HG03108 (cell line): ENCODE results near the gene GRK3.
"Not testable (repeated sequence)": the region's sequence is repeated elsewhere in the genome, so short reads cannot be mapped to it uniquely, and the experiment has no call there.

Source experiments
- ATAC-seq: cut with Tn5 transposase; IDR thresholded peaks from one replicate; pipeline ENCODE4 v1.9.1; 2021; ENCODE audit warnings: moderate library complexity; ENCODE audit not compliant: unreplicated experiment

Gene GRK3

DNA sequence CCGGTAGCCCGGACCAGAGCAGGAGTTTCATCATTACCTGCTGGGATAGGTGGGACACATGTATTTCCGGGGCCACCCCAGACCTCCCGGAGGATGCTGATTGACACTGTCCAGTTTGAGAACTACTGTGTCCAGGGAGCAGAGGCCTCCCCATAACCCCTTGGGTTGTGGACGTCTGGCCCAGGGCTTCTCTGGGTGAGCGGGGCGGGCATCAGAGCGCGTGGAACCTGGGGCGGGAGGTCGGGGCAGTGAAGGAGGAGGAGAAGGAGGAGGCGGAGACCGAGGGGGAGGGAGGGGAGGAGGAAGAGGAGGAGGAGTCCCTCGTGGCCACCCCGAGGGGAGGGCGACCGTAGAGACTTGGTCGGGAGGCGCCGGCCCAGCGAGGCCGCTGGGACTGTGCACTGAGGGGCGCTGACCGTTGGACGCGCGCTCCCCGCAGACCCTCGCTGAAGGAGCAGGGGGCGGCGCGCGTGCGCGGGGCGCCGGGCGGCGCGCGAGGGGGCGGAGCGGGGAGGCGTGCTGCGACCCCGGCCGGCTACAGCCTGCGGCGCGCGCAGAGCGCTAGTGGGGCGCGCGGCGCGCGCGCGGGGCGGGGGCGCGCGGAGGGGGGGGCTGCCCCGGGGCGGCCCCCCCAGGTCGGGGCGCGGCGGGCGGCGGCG is at the start of gene GRK3:
TSS of gene GRK3 (plus strand) at position 356 of the 659 bp plus-strand sequence. CDS start 366 bp downstream, outside the sequence.
- ATAC-seq, result peak; percentile 35

DNA sequence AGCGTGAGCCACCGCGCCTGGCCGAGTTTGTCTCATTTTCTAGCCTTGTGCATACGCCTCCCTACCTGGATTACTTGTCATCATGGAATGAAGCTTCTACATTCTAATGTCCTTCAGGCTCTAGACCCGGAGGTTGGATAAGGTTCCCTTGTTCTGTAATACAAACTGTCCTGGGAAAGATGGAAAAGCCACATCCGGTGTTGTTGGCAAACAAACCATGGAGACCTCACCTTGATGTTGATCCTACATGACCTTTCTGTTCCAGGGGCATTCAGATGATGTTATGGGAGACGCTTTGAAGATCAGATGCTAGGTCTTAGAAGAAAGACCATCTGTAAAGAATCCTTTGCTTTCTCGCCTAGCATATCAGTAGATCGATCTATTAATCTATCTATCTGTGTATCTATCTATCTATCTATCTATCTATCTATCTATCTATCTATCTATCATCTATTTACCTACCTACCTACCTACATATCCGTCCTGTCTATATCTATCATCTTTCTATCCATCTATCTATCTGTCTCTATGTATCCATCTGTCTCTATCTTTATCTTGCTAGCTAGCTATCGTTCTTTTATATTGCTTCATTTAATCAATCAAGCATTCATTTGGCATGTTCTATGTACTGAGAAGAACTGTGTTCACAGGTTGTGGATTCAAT is 46.3 kb upstream of the GRK3 start:
- no peak for ATAC-seq

DNA sequence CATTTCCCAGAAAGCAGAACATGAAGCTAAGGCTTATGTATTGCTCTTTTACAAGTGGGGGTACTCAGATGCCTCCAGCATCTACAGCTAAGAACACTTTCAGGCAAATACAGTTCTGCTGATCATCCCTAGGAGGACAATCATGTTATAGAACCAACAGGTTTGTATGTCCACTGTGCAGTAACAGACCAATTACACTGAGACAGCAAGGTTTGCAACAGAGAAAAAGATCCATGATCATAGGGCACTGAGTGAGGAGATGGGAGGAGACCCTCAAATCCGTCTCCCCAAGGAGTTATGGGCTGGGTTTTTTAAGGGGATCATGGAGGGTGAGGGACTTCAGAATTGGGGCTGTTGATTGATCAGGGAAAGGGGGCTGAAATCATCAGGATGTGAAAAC is 39.1 kb upstream of the GRK3 start:
- ATAC-seq, result no peak

DNA sequence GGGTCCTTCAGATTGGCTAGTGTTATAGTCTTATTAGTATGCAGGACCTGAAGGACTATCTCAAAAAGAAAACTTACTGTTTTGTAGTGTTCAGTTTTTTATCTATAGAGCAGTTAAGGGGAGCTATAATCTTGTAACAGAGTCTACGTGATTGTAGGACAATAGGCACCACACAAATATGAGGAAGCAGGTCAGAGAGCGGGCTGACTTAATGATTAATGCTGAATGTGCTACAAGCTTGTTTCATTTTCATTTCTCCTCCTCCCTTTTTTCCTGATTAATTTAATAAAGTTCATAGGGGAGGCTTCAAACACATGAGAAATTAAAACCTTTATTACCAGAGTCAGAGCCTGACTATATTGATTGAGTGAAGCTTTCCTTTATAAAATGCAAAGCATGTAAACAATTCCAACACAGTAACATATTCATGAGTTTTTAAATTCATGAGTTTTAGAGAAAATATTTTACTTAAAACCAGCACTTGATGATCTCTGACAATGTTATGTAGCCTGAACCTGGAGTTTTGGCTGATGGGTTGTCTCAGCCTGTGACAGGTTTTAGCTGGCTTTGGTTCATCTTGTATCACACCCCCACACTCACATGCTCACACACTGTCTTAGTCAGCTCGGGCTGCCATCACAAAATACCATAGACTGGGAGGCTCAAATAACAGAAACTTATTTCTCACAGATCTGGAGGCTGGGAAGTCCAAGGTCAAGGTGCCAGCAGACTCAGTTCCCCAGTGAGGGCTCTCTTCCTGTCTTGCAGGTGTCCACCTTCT is 38.5 kb upstream of the GRK3 start:
- not testable (repeated sequence) for ATAC-seq

DNA sequence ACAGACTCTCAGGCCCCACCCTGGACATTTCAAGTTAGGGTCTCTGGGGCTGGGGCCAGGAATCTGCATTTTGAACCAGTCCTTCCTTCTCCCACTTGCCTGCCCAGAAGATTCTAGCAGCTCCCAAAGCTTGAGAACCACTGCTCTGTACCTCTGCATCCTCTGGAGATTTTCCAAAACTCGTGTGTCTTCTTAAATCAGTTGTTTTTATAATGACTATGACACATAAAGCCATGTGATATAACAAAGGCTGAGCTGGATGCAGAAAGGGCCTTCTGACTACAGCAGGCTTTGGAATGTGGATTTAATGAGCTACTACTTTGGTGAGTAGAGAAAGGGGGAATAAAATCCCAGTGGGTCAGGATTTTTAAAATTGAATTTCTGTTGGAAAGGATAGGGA is 37.5 kb upstream of the GRK3 start:
- ATAC-seq, result not testable (repeated sequence)

DNA sequence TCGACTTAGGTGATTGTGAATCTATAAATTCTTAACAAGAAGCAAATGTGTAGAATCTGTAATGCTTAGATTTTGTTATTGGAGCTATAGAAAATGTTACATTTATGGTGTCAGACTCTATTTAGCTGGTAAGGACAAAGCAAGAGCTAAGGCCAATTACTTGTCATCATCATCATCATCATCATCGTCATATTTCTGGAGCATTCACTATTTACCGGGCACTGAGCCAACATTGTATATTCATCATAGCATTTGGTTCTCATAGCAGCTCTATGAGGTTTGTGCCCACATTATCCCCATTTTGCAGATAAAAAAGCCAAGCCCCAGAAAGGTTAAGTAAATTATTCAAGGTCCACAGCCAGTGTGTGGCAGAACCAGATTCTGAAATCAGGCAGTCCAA is 36.4 kb upstream of the GRK3 start:
- not testable (repeated sequence) for ATAC-seq

DNA sequence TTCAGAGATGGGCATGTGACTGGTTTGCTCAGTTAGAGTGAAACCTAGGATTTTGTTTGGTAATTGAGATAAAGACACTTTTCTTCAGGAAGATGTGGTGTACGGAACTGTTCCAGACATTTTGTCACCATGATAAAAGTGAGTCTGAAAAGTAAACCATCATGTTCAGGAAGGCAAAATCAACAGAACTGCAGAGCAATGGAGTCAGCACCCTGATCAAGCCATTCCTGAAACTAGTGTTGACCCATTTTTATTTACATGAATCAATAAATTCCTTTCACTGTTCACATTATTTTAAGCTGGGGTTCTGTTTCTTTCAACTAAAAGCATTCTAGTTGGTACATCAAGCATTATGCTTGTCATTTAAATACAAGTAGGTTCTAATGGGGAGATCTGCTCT is 35.4 kb upstream of the GRK3 start:
- not testable (repeated sequence) for ATAC-seq

DNA sequence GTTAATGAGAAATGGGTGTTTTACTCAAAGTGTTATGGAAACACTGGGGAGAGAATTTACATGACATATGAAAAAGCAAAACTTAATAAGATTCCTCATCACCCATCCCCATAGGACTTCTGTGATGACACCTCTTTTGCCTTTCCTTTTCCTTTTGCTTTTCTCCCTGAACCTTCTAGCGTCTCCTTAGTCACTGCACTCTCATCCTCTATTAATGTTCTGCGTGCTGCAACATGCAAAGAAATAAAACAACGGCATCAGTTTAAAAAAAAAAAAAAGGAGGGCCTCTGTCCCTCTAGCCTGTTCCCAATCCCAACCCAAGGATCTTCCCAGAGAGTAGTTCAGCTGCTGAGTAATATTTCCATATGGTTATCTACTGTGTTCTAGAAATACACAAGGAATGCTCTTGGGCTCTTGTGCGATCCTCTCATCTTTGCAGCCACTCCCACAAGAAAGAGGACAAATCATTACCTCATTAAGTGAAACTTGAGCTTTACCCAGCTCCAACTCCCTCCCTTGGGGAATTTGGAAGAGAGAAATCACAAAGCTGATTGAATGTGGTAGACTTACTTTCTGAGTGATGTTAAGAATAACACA is 34.8 kb upstream of the GRK3 start:
- ATAC-seq, result not testable (repeated sequence)

DNA sequence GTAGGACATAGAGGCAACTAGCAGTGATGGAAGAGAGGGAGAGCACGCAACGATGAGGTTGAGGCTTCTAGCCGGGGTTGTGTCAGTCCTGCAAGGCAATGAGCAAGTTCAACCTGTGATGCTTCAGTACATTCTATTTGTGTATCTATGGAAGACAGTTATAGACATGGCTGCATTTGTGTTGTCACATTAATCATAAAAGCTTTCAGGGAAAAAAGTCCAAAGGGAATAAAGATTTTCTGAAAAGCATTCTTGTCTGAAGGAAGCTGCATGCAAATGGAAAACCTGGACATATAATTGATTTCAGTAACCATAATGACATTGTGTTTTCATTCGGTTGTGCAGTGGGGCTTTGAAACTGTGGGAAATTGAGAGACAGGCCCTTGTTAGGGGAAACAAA is 32.8 kb upstream of the GRK3 start:
- ATAC-seq, result not testable (repeated sequence)

DNA sequence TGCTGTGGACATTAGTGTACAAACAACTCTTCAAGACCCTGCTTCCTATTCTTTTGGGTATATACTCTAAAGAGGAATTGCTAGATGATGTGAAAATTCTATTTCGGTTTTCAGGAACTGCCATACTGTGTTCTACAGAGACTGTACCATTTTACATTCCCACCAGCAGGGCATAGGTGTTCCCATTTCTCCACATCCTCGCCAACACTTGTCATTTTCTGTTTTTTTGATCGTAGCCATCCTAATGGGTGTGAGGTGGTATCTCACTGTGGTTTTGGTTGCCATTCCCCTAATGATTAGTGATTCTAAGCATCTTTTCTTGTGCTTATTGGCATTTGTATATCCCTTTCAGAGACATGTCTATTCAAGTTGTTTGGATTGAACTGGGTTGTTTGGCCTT is 29.8 kb upstream of the GRK3 start:
- no peak for ATAC-seq

DNA sequence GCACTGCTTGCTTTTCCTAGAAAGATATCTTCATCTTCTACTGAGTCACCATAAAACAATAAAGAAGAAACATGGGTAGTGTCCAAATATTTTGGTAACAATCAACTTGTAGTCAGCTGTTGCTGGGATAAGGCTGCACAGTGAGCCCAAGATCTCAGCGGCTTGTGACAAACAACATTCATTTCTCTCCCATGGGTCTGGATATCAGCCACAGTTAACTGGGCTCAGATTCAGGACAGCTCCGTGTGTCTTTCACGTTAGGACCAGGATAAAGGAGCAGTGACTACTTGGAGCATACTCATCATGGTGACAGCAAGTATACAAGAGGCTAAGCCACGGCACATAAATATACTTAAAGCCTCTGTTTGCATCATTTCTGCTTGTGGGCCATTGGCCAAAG is 27.9 kb upstream of the GRK3 start:
- ATAC-seq, result no peak

DNA sequence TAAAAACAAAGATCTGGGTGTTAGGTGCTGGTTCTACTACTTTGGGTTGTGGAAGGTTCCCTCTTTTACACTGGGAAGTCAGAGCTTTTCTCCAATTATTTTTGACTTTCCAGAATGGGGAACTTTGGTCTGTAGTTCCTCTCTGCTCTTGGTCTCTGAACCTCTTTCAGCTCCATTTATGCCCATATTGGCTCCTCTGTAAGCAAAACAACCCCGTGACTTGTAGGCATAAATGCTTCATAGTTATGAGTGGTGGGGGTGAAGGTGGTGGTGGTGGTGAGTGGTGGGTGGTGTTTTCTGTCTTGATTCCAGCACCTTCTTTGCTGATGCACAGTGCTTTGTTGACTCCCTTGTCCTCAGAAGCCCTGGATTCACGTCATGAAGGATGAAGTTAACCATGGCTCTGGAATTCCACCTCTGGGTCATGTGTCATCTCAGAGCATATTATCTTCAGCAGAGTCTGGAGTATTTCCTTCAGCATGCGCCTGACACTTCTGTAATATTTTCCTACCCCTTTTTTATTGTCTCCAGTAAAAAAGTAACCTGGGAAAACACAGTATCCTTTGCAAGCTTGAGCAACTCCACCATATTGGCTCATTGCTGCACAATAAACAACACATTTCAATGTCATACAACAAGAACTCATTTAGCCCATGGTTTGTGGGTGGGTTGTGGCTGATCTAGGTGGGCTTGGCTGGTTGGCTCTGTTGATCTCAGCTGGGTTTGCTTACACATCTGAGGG is 24.1 kb upstream of the GRK3 start:
- ATAC-seq, result no peak

DNA sequence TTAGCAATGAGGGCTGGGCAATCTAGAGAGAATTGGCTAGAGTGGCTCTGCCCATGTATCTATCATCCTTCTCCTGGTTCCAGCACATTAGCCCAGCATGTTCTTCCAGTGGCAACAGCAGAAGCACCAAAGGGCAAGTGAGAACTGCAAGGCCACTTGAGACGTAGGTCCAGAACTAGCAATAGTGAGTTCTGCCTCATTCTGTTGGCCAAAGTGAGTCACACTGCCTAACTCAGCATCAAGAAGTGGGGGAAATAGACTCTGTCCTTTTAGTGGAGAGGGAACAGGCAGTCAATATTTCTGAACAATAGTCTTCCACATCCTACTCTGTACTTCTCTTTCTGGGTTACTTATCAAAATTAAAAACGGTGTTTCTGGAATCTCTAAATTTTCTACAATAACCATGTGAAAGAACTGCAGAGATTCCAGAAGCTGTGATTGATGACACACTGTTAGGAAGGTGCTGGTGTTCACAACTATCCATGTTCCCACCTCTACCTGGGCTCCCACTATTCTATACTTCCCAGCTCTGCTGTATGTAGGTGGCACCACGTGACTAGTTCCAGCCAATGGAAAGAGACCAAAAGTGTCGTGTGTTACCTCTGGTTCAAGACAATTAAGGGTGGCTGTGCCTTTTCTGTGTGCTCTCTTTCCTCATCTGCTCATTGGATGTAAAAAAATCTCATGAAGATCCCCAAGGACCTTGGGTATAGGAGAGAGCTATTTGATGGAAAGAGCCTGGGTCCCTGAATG is 23.4 kb upstream of the GRK3 start:
- no peak for ATAC-seq

DNA sequence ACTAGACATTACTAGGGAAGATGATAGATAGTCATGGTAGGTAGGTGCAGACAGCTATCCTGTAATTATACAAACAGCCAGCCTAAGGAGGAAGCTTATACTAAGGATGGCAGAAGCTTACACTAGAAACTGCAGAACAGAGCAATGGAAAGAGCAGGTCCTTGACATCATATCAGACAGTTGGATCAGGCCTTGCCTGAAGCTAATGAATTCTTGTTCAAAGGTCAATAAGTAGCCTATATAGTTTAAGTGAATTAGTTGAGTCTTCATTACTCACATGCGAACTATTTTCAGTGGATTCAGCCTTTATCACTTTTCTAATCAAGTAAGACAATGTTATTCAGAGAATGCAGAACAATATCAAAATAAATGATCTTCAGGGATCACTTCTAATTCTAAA is 22.3 kb upstream of the GRK3 start:
- no peak for ATAC-seq

DNA sequence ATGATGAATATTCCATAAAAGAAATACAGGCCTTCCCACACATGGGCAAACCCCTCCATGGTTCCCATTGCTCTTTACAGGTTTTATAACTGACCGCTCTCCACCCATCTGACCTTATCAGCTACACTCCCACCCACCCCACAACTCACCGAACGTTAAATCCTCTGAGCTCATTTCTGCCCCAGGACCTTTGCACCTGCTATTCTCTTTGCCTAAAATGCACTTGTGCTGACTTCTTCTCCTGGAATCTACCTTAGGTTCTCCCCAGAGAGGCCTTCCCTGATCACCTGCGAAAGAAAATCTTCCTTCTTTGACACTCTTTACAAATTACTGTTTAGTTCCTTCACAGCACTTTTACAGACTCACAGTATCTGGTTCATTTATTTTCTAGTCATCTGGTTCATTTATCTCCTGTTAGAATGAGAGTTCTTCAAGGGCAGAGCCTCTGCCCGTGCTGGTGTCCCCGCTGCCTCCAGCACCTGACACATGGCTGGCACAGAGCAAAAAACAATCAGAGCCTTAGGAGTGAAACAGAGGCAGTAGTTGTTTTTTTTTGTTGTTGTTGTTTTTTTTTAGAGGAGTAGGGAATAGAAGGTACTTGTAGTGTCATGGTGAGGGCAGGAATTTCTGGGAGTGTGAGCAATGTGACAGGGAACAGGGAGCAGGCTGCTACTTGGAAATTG is 21.6 kb upstream of the GRK3 start:
- ATAC-seq, result no peak

DNA sequence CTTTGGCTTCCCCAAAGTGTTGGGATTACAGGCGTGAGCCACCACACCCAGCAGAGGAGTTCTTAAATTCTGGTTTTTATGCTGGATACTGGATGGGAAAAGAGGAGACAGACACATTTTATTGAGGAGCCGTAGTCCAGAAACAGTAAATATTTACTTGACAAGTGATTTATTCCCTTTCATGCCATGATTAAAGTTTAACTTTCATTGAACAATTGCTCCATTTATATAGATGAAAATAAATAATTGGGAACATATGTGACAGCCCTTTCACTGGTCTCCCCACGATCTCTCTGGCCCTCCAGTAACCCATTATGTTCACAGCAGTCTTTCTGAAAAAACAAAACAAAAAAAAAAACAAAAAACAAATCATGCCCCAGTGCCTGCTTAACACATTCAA is 19.3 kb upstream of the GRK3 start:
- no peak for ATAC-seq

DNA sequence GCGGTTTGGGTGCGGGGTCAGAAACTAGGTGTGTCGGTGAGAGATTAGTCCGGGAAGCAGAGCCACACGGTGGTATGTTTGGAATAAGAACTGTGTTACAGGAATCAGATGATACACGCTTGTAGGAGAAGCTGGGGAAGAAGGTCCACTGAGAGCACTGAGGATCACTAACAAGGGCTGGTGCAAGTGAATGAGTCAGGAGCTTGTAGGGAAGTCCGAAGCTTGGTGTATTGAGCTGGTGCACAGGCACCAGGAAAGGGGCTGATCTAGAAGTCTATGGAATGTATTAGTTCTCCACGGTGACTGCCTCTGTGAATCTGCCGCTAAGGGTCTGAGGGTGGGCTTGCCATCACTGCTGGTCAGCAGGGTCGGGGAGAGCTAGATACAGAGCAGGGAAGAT is 18.8 kb upstream of the GRK3 start:
- ATAC-seq, result no peak

DNA sequence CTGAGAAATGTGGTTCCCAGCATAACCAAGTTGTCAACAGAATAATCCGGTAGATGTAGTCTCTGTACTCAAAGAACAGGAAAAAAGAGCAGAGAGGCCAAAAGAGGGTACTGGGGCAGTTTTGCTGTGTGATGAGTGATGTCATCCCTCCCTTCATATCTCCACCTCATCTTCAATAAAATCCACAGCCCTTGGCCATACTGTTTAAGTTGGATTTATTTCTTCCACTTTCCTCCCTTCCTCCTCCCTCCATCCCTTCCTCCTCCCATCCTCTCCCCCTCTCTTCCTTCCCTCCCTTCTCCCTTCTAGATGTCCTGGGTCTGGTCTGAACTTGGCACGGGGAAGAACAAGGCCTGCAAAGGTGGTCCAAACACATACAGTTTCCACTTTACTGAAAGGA is 18.2 kb upstream of the GRK3 start:
- no peak for ATAC-seq

DNA sequence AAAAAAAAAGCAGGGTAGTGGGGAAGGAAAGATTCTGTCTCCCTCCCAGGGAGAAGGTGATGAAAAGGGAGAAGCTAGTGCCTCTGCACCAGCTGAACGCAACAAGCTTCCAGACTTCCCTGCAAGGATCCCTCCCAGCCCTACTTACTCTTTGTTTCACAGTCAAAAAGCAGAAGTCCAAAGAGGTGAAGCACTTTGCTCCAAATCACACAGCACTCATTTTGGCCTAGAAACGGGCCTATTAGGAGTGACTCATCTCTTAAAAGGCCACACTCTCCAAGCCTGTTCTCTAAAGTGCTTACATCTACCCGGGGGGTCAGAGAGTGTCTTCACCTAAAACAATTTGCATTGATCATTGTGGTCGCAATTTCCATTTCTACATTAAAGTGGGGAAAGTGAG is 17.7 kb upstream of the GRK3 start:
- no peak for ATAC-seq
